Medulla oblongata (tissue), 1 donor: ENCODE results near the gene CRB2.
"Not testable (repeated sequence)": the region's sequence is repeated elsewhere in the genome, so short reads cannot be mapped to it uniquely, and the experiment has no call there.

Experiments used
- DNase-seq: peaks from one replicate; pipeline ENCODE4 v3.0.0-alpha.2; 2015; ENCODE audit errors: extremely low spot score

Gene CRB2

DNA sequence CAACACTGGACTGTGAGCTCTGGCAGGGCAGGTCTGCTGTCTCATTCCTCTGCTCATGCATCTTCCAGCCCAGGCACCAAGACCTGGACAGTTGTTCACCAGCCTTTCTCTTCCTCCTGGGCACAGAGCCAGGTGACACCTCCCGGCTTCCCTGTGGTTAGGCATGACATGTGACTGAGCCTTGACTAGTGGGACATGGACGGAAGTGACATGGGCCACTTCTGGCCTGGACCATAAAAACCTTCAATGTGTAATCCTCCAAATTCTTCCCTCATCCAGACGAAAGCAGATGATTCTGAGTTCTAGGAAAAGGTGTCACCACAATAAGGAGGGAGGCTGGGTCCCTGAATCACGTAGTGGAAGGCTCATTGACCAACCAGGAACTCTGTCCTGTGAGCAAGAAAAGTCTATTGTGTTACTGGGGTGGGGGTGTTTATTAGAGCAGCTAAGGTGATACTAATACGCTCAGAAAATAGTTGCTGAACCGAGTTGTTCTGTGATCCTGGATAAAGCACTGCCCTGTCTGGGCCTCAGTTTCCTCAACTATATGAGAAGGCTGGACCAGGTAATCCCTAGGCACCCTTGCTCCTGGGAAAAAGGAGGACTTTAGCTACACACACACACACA is 26.6 kb upstream of the CRB2 start:
- peak; percentile 78 for DNase-seq

DNA sequence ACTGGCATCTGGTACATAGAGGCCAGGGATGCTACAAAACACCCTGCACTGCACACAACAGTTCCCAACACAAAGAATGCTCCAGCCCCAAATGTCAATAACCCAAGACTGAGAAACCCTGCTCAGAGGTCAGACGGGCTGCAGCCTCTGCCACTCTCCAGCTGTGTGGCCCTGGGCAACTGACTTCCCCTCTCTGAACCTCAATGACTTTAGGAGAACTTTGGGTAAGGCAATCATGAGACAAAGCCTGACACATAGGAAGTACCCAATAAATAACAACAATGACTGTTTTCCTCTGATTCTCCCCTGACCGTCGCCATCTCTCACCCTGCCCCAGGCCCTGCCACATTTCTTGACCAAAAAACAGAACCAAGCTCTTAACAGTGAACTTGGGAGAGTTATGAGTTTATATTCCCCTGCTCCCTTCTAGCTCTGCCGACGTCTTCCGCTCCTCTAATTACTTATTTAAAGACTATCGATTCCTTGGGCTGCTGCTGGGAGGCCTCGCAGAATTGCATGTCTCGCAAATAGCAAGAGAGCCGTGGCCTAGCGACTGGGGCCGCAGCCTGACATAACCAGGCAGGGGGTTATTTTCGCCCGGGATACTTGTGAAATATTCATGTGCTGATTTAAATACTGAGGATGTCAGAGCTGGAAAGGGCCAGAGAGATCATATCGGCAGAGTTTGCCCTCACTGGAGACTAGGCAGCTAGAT is 24.5 kb upstream of the CRB2 start:
- DNase-seq, result no peak

DNA sequence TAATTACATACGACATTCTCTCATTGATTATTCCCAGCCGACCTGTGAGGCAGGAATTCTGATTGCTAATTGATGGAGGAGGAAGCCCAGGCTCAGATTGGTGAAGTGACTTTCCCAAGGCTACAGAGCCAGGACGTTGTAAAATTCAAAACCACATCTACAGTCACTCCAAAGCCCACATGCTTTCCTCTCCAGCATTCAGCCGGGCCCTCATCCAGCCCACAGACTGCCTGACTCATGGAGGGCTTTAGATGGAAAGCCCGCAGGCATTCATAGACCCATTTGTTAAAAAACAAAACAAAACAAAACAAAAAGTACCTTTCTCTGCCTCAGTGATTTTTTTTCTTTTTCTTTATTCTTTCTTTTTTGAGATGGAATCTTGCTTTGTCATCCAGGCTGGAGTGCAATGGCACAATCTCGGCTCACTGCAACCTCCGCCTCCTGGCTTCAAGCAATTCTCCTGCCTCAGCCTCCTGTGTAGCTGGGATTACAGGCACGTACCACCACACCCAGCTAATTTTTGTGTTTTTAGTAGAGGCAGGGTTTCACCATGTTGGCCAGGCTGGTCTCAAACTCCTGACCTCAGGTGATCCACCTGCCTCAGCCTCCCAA is 22.8 kb upstream of the CRB2 start:
- not testable (repeated sequence) for DNase-seq

DNA sequence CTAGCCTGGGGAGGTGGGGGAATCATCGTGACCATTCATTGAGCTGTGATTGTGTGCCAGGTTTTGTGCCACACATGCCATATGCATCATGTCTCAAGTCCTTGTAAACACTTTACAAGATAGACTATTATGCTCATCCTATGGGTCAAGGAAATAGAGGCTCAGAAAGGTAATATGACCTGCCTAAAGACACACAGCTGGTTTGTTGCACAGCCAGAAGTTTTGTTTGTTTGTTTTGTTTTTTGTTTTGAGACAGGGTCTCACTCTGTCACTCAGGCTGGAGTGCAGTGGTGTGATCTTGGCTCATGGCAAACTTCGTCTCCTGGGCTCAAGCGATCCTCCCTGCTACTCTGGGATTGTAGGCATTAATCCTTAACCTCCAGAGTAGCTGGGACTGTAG is 21.4 kb upstream of the CRB2 start:
- DNase-seq, result no peak

DNA sequence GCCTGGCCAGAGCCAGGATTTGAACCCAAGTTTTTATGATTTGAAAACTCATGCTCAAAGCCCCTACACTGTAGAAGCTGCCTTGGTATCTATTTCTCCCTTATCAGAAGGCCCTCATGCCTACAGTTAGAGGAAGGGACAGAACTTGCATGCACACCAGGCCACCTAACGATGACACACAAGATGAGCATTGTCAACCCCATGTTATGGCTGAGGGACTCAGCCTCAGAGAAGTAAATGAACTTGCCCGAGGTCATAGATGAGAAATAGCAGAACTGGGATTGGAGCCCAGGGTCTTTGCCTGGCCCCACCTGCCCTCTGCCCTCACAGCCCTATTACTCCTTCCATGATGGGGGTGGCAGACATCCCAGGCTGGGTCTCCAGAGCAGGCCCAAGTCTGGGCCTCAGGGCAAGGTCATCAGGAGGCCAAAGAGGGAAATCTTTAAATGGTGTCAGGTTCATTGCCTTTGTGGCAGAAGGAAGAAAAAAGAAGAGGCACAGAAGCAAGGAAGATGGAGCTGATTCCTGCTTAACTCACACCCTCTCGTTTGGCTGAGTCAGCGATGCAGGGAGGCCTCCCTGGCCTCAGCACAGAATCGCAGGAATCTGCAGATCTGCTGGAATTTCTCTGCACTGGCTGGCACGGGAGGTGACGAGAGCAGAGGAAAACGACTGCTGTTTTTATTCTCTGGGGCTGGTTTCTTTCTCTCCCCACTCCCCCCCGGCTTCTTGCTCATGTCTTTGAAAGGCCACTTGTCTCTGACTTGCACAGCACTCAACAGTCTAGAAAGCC is 20.6 kb upstream of the CRB2 start:
- DNase-seq, result no peak

DNA sequence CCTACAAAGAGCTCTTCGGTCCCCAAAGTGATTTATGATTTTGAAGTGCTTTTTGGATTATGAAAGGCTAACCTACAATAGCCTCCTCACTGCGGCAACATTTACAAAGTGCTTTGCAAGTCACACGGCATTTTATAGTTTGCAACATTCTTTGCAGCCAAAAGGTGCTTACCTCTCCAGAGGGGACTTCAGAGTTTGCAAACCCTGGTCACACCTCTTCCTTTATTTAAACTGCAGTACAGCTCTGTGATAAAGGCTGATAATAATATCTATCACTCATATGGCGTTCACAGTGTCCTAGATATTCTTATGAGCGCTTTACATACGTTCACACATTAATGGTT is 20.0 kb upstream of the CRB2 start:
- no peak for DNase-seq

DNA sequence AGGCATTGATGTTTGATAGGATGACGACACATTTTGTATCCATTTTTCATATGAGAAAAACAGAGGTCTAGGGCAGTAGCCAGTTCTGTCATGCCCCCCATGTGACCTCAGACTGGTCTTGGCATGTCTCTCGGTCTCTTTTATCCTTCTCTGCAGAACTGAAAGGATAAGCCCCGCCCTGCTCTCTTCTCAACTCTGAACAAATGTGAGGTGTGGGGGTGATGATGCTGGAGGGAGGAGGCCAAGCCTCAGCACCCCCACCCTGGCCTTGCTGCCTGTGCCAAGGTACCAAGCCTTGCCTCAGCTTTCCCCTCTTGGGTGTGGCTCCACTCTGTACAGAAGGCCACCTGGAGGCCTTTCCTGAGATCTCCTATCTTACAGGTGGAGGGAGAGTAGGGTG is 19.5 kb upstream of the CRB2 start:
- no peak for DNase-seq

DNA sequence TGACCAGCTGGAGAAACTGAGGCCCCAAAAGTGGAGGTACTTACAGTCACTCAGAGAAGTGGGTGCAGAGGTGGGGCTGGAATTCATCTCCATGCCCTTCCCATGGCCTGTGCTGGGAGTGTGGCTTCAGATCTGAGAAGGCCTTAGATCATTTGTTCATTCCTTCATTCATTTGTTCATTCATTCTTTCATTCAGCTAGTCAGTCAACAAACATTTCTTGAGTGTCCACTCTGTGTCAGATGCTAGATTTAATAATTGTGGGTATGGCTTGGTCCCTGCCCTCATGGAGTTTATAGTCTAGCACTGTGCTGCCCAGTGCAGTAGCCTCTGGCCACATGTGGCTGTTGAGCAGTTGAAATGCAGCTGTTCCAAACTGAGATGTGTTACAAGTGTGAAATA is 19.0 kb upstream of the CRB2 start:
- no peak for DNase-seq

DNA sequence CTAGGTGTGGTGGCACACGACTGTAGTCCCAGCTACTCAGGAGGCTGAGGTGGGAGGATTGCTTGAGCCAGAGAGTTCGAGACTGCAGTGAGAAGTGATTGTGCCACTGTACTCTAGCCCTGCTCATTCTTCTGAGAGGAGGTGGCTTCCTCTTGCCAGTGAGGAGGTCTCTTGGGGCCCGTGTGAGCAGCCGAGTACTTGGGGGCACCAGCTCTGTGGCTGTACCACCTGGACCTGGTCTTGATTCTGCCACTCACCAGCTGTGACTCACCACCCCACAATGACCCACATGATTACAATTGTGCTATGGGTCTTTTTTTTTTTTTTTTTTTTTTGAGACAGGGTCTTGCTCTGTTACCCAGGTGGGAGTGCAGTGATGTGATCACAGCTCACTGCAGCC is 18.0 kb upstream of the CRB2 start:
- no peak for DNase-seq

DNA sequence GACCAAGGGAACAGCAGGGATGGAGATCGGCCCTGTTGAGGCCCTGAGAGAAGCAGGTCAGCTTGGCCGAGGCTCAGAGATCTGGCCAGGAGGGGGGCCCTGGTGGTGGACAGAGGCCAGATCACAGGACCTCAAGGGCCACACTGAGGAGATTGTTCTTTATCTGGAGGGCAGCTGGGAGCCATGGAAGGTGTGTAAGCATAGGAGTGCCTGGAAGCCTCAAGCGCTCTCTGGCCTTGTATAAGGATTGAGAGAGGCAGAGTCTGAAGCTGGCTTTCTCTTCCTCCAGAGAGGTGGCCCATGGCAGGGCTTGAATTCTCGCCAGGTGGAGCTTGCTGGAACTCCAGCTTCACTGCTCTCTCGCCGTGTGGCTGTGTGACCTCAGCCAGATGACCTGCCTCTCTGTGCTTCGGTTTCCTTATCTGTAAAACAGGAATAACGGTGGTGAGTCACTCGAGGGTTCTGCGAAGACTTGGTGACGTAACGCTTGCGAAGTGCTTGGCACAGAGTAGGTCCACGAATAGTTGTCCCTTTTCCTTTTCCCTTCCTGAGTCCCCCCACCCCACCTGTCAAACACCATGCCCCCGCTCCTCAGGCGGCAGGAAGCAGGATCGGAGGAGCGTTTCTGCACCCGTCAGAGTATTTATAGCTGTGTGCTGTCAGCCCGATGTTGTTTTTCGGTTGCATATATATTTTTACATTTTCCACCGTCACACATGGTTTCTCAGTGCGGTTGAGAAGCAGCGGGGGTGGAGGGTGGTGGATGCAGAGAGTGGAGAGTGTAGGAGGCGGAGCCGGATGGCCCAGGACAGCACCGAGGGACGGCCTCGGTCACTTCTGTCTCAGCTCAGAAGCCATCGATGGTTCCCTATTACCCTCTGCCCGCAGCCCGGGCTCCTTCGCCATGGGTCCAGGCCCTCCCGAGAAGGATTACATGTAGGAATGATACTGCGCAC is 17.0 kb upstream of the CRB2 start:
- DNase-seq, result peak; percentile 30

DNA sequence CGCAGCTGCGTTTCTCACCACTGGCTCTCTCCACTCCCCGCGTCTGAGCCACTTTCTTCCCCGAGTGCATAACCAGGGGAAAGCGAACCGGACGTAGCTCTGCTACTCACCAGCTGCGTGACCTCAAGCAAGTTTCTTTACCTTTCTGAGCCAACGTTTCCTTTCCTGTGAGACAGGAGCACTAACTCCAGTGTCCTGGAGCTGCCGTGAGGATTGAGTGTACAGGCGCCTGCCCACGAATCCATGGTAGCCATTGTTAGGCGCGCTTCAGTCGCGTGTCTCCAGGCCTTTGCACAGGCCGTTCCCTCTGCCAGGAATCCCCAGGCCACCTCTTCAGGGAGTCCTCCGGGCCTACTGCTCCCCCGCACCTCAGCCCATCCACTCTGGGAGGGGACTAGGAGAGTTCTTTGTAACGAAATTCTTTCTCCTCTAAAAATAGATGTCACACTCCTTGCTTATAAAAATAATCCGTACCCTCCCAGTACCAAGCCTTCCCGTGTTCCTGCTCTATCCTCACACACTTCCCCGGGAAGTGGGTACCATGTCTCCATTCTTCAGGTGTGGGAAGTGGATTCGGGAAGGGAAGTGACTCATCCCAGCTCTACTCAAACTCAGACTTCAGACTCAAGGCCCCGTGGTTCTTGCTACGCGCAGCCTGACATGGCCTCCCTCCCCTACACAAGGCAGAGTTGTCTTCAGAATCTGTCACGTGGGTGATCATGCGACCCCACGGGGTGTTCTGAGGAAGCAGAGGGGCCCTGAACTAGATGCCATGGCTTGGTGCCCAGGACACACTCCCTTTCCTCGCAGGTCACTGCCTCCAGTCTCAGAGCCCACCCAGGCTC is 16.1 kb upstream of the CRB2 start:
- DNase-seq, result peak; percentile 76

DNA sequence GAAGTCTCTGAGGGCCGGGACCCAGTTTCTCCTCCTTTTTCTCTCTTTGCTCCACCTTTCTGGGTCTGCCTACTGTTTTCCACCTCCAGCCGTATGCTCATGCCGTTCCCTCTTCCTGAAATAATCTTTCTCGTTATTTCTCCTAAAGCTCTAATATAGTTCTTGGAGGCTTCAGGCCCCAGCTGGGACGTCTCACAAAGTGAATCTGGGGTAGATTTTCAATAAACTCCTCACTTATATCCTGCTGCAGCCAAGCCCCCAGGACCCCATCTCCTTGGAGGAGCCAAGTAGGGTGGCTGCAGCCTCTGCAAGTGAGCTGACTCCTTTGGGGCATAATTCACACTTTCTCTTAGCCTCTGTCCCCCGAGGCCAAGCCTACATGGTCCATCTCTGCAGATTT is 14.2 kb upstream of the CRB2 start:
- DNase-seq, result no peak

DNA sequence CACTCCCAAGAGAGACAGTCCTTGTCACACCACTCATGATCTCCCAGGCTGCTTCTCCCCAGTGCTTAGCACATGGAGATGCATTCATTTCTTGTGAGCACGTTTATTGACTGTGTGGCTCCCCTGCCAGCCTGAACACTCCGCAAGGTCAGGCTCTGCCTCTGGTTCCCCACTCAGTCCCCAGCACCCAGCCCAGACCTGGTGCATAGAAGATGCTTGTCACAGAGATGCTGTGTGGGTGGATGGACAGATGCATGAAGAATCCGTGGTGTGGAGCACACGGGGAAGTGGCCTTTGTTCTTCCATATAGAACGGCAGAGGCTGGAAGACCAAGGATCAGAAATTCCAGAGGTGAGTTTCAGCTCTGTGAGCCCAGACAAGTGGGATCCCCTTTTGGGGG is 13.8 kb upstream of the CRB2 start:
- no peak for DNase-seq

DNA sequence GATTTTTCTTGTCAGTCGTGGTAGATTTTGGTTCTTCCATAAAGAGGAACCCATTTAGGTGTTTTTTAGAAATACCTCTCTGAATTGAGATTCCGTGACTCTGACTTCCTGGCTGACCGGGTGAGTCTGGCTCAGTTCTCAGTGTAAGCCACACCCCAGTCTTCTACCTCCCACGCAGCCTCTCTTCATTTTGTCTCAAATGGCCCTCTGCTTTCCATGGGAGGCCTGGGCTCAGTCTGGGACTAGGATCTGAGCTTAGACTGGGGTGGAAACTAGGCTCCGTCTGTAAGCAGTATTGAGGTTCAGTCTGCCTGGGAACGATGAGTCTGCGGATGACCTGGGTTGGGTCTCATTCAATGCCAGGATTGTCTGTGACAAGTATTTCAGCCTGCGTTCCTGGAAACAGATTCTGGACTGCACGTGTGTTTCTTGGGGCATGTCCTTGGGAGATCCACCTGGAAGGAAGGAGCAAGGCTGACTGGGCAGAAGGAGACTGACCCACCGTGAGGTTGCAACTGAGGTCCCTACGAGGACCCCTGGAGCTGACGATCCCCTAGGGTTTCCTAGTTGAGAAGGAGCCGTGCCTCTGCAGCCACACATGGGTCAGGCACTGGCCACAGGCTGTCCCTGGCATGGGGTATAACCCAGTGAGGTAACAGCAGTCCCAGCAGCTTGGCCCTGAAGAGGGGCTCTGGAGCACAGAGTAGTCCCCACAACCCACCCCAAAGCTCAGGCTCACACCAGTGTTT is 12.4 kb upstream of the CRB2 start:
- no peak for DNase-seq

DNA sequence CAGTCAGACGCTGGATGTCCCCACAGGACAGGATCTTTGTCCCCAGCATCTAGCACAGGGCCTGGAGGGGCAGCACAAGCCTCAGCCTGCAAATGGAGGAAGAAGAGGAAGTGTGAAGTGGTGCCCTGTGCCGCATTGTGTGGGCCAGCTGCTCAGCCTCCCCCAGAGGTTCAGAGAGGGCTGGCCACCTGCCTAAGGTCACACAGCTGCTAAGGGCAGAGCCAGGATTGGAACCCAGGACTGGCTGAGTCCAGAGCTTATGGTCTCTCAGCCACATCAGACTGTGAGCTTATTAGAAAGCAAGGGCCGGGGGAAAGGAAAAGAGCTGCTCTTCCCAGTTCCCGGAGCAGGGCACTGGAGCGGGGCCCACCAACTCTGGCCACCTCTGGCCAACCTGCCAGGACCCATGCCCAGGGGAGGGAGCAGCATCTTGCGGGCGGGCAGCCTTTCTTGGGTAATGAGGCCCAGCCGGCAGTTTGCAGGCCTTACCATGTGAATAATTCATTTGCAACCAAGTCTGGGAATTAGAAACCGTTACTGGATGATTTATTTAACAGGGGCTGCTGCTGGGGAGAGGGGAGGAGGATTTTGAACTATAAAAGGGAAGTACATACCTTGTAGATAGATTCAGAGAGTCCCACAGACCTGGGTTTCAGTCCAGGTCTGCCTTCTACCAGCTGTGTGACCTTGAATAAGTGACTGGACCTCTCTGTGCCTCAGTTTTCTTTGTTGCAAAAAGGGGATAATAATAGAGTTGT is 11.6 kb upstream of the CRB2 start:
- DNase-seq, result no peak

DNA sequence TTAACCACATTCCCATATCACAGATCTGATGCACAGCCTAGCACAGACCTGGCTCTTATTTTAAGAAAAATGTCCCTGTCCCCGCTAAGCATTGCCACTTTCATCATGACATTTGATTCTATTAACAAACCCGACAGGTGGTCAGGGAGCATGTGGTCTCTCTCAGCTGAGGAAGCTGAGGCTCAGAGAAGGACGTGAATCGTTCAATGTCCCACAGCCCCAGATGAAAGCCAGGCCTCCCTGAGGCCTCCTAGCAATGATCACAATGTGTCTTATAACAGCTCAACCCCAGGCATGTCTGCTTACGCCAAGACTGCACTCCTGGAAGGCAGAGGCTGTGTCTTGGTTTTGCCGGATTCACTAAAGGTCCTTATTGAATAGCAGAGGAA is 10.4 kb upstream of the CRB2 start:
- DNase-seq, result no peak

DNA sequence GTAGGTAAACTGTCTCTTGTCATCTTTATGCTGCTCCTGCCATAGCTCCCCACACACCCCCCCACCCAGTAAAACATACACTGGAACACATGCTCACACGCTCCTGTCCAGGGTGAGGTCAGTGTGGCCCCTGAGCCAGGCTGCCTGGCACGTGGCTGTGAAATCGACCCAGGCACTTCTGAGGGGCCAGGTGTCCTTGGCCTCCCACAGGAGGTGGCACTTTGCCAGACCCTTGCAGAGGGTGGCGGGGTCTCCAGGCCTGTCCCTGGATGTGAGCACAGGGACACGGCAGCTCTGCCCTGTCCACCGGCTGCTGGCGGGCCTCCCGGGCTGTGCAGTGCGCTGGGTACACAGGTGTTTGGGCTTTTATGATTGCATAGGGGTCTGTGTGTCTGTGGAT is 10.0 kb upstream of the CRB2 start:
- no peak for DNase-seq

DNA sequence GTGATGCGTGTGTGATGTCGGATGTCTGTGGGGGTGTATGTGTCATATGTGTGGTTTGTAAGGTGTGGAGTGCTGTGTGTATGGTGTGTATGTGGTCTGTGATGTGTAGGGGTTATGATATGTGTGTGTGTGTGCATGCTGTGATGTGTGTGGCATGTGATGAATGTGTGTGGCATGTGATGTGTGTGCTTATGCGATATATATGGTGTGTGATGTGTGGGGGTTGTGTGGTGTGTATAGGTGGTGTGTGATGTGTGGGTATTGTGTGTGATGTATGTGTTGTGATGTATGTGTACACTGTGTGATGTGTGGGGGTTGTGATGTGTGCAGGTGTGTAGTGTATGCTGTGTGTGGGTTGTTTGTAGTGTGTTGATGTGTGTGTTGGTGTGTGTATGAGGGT is 9.2 kb upstream of the CRB2 start:
- no peak for DNase-seq
